Measurements from ENCODE around the gene PCDHGC3.

Gene PCDHGC3

GRCh38 chr5:141485321-141486055 lies 9.7 kb downstream of the PCDHGC3 start:
- DNase-seq, result no peak

- DNase-seq, result no peak
These were observed 10.3 kb downstream of the PCDHGC3 start for GRCh38 chr5:141486091-141486490.

- no peak for DNase-seq
These were observed 11.4 kb downstream of the PCDHGC3 start for GRCh38 chr5:141487131-141487530.

- peak; percentile 71 for DNase-seq
These were observed 13.1 kb downstream of the PCDHGC3 start, which contains the start of gene PCDHGC5 for GRCh38 chr5:141488591-141489561. PCDHGC5 (plus strand) TSS chr5:141489081; CDS start chr5:141489241, 160 bp downstream.

GRCh38 chr5:141489841-141490240 lies 14.1 kb downstream of the PCDHGC3 start:
- no peak for DNase-seq

- DNase-seq, result no peak
These were observed 14.5 kb downstream of the PCDHGC3 start for GRCh38 chr5:141490271-141490670.

GRCh38 chr5:141490771-141491170 lies 15.0 kb downstream of the PCDHGC3 start:
- no peak for DNase-seq

GRCh38 chr5:141491323-141492167 lies 15.8 kb downstream of the PCDHGC3 start:
- DNase-seq, result no peak

- DNase-seq, result no peak
These were observed 16.6 kb downstream of the PCDHGC3 start for GRCh38 chr5:141492168-141492885.

GRCh38 chr5:141493500-141494422 lies 18.0 kb downstream of the PCDHGC3 start:
- no peak for DNase-seq

- no peak for DNase-seq
These were observed 19.1 kb downstream of the PCDHGC3 start for GRCh38 chr5:141494761-141495452.

GRCh38 chr5:141495453-141495811 lies 19.7 kb downstream of the PCDHGC3 start:
- no peak for DNase-seq

- DNase-seq, result no peak
These were observed 20.3 kb downstream of the PCDHGC3 start for GRCh38 chr5:141496038-141496437.

- no peak for DNase-seq
These were observed 26.0 kb downstream of the PCDHGC3 start for GRCh38 chr5:141501761-141502160.

- no peak for DNase-seq
These were observed 27.9 kb downstream of the PCDHGC3 start for GRCh38 chr5:141503681-141504080.

- no peak for DNase-seq
These were observed 28.4 kb downstream of the PCDHGC3 start for GRCh38 chr5:141504216-141504615.

- no peak for DNase-seq
These were observed 30.8 kb downstream of the PCDHGC3 start for GRCh38 chr5:141506381-141507155.

GRCh38 chr5:141507387-141508091 lies 31.8 kb downstream of the PCDHGC3 start:
- peak; percentile 92 for DNase-seq

- peak; percentile 47 for DNase-seq
These were observed 32.7 kb downstream of the PCDHGC3 start for GRCh38 chr5:141508440-141508797.
